H1 (cell line): ENCODE results near the gene HRCT1. TPM values are rescaled to one million over a fixed set of nuclear protein-coding genes. Genes with fewer than 3 reads are reported as not detected.
A peak's percentile ranks its signal among the peaks of the same experiment; 100 is the strongest.

Source experiments
- CTCF ChIA-PET: fragments of 300-600 bp; sonication (Branson Sonifier 250); formaldehyde crosslinking; loops from one replicate; lab custom pipeline; 2021; ENCODE audit not compliant: partially characterized antibody; lab: Charles Lee
- POLR2A ChIA-PET: fragments of 300-600 bp; sonication (Branson Sonifier 250); formaldehyde crosslinking; loops from one replicate; lab custom pipeline; 2021; ENCODE audit warnings: inconsistent platforms; ENCODE audit not compliant: partially characterized antibody; lab: Charles Lee
- DNase-seq, 2 experiments: peaks; one replicate each; pipeline versions ENCODE4 v3.0.0 to v3.0.0-alpha.2; 2010 to 2022; ENCODE audit warnings: low spot score in 2 of 2, low read depth in 1 of 2, mixed read lengths in 1 of 2
- FAIRE-seq: peaks from 2 replicates; lab custom pipeline; 2011; peaks lifted over from hg19 to GRCh38; lab: Jason Lieb, UNC
- H2AFZ ChIP-seq: 2 replicates; pipeline ENCODE4 v1.8.1; 2012; ENCODE audit warnings: low read length, inconsistent platforms
- H2AK5ac ChIP-seq: 2 replicates; pipeline ENCODE4 v1.6.1; 2013; ENCODE audit warnings: low read depth, low read length
- H2BK120ac ChIP-seq: replicated peaks from 2 replicates; pipeline ENCODE3; 2013; ENCODE audit warnings: low read depth, low read length, inconsistent platforms
- H2BK12ac ChIP-seq: 2 replicates; pipeline ENCODE4 v1.6.1; 2013; ENCODE audit warnings: low read depth, low read length
- H2BK15ac ChIP-seq: 2 replicates; pipeline ENCODE4 v1.6.1; 2013; ENCODE audit warnings: low read length
- H2BK20ac ChIP-seq: 2 replicates; pipeline ENCODE4 v1.6.1; 2013; ENCODE audit warnings: low read length
- H2BK5ac ChIP-seq: 2 replicates; pipeline ENCODE4 v1.6.1; 2013; ENCODE audit warnings: low read depth, low read length
- H3K14ac ChIP-seq: 2 replicates; pipeline ENCODE4 v1.6.1; 2013; ENCODE audit warnings: inconsistent platforms; ENCODE audit not compliant: insufficient read length
- H3K18ac ChIP-seq: 2 replicates; pipeline ENCODE4 v1.6.1; 2013; ENCODE audit warnings: low read length; ENCODE audit errors: extremely low read depth
- H3K23ac ChIP-seq: 2 replicates; pipeline ENCODE4 v1.6.1; 2013; ENCODE audit warnings: inconsistent platforms; ENCODE audit not compliant: insufficient read length
- H3K23me2 ChIP-seq: 2 replicates; pipeline ENCODE4 v1.6.1; 2013; ENCODE audit warnings: low read depth, low read length
- H3K27ac ChIP-seq: 2 replicates; pipeline ENCODE4 v1.6.1; 2011; ENCODE audit warnings: low read depth, low read length, inconsistent platforms
- H3K27me3 ChIP-seq, 4 experiments: replicated peaks in 1 of 4; 1 replicate in 1 of 4; 2 replicates in 3 of 4; pipeline versions ENCODE4 v1.6.1 to v1.8.1; 2011 to 2013; ENCODE audit warnings: low read length in 3 of 4, mild to moderate bottlenecking in 3 of 4, inconsistent platforms in 2 of 4, mixed read lengths in 2 of 4, moderate library complexity in 1 of 4; ENCODE audit not compliant: control insufficient read depth in 3 of 4, insufficient read depth in 3 of 4; ENCODE audit errors: extremely low read depth in 1 of 4
- H3K36me3 ChIP-seq, 4 experiments: 2 replicates each; pipeline versions ENCODE4 v1.6.1 to v1.8.1; 2011 to 2013; ENCODE audit warnings: mild to moderate bottlenecking in 4 of 4, low read length in 3 of 4, moderate library complexity in 2 of 4, control low read depth in 1 of 4, inconsistent platforms in 1 of 4; ENCODE audit not compliant: insufficient read depth in 4 of 4, control insufficient read depth in 2 of 4
- H3K4ac ChIP-seq: replicated peaks from 2 replicates; pipeline ENCODE3; 2013; ENCODE audit warnings: low read length, low read depth, mixed read lengths, inconsistent platforms; ENCODE audit not compliant: insufficient read length
- H3K4me1 ChIP-seq, 4 experiments: replicated peaks in 1 of 4; 1 replicate in 1 of 4; 2 replicates in 3 of 4; pipeline versions ENCODE4 v1.6.1 to v1.8.1; 2011 to 2013; ENCODE audit warnings: low read length in 3 of 4, inconsistent platforms in 2 of 4, mixed read lengths in 1 of 4; ENCODE audit not compliant: insufficient read depth in 4 of 4, control insufficient read depth in 3 of 4
- H3K4me2 ChIP-seq, 2 experiments: 2 replicates each; pipeline versions ENCODE4 v1.6.1 to v1.8.1; 2011 to 2013; ENCODE audit warnings: low read depth in 2 of 2, low read length in 2 of 2, control low read depth in 1 of 2, inconsistent platforms in 1 of 2, mild to moderate bottlenecking in 1 of 2; ENCODE audit not compliant: insufficient read depth in 1 of 2
- H3K4me3 ChIP-seq, 4 experiments: fragments of 200-600, 300-600 bp in 1 of 4; sonication (generic), shearing (Covaris generic), sonication (Bioruptor Twin) in 1 of 4; 2 replicates each; pipeline versions ENCODE4 v1.5.1 to v1.8.1; 2011 to 2016; ENCODE audit warnings: low read length in 4 of 4, low read depth in 3 of 4, control low read depth in 2 of 4, inconsistent platforms in 2 of 4, mild to moderate bottlenecking in 2 of 4, mixed read lengths in 1 of 4, moderate library complexity in 1 of 4; ENCODE audit not compliant: insufficient read depth in 2 of 4; ENCODE audit errors: extremely low read depth in 1 of 4
- H3K56ac ChIP-seq: replicated peaks from 2 replicates; pipeline ENCODE3; 2013; ENCODE audit warnings: low read depth, mild to moderate bottlenecking, mixed read lengths, low read length, inconsistent platforms; ENCODE audit not compliant: insufficient read length
- H3K79me1 ChIP-seq: 2 replicates; pipeline ENCODE4 v1.6.1; 2013; ENCODE audit warnings: low read depth, low read length, control low read depth
- H3K79me2 ChIP-seq, 2 experiments: 2 replicates each; pipeline versions ENCODE4 v1.6.1 to v1.8.1; 2012 to 2013; ENCODE audit warnings: low read length in 2 of 2, mild to moderate bottlenecking in 2 of 2, inconsistent platforms in 1 of 2; ENCODE audit not compliant: insufficient read depth in 2 of 2, control insufficient read depth in 1 of 2
- H3K9ac ChIP-seq, 4 experiments: replicated peaks in 1 of 4; 1 replicate in 1 of 4; 2 replicates in 3 of 4; pipeline versions ENCODE4 v1.6.1 to v1.8.1; 2011 to 2013; ENCODE audit warnings: low read depth in 3 of 4, low read length in 3 of 4, control low read depth in 2 of 4, mild to moderate bottlenecking in 2 of 4, moderate library complexity in 2 of 4, inconsistent platforms in 1 of 4; ENCODE audit errors: extremely low read depth in 1 of 4
- H3K9me3 ChIP-seq, 2 experiments: 2 replicates each; pipeline versions ENCODE4 v1.6.1 to v1.8.1; 2012 to 2013; ENCODE audit warnings: mild to moderate bottlenecking in 2 of 2, moderate library complexity in 2 of 2, control low read depth in 1 of 2, inconsistent platforms in 1 of 2, low read depth in 1 of 2, low read length in 1 of 2, mixed read lengths in 1 of 2; ENCODE audit not compliant: insufficient read depth in 2 of 2
- H4K20me1 ChIP-seq, 2 experiments: replicated peaks in 1 of 2; 2 replicates each; pipeline versions ENCODE3 to v1.8.1; 2011 to 2013; ENCODE audit warnings: inconsistent platforms in 2 of 2, low read length in 2 of 2, mild to moderate bottlenecking in 1 of 2; ENCODE audit not compliant: insufficient read depth in 2 of 2, control insufficient read depth in 1 of 2
- H4K5ac ChIP-seq: 2 replicates; pipeline ENCODE4 v1.6.1; 2013; ENCODE audit warnings: low read length, low read depth, mixed read lengths, inconsistent platforms; ENCODE audit not compliant: insufficient read length
- H4K8ac ChIP-seq: 2 replicates; pipeline ENCODE4 v1.8.0; 2013; ENCODE audit warnings: mild to moderate bottlenecking, moderate library complexity, low read length, inconsistent platforms; ENCODE audit not compliant: insufficient read depth; ENCODE audit errors: extremely low read depth
- H4K91ac ChIP-seq: replicated peaks from 2 replicates; pipeline ENCODE3; 2013; ENCODE audit warnings: low read length, mixed read lengths, inconsistent platforms; ENCODE audit not compliant: insufficient read length
- BCL11A ChIP-seq, 2 experiments: IDR thresholded peaks; one replicate each; pipeline ENCODE4 v1.6.1; 2011; ENCODE audit warnings: low read depth in 2 of 2, low read length in 2 of 2, mild to moderate bottlenecking in 2 of 2
- CBX5 ChIP-seq: fragments of 300-800, 300-1000 bp; sonication (generic); IDR thresholded peaks from 2 replicates; pipeline ENCODE4 v1.7.1; 2016; ENCODE audit warnings: antibody characterized with exemption, low read length, low read depth
- CEBPB ChIP-seq: IDR thresholded peaks from 2 replicates; pipeline ENCODE4 v1.6.1; 2012; ENCODE audit warnings: low read depth, low read length
- CHD2 ChIP-seq: IDR thresholded peaks from 2 replicates; pipeline ENCODE4 v1.6.1; 2012; ENCODE audit warnings: low read length, improper control_type of control experiment
- SP2 ChIP-seq: IDR thresholded peaks from 2 replicates; pipeline ENCODE4 v1.6.1; 2012; ENCODE audit warnings: mild to moderate bottlenecking, low read length, inconsistent platforms
- TAF7 ChIP-seq: optimal IDR thresholded peaks from 2 replicates; pipeline ENCODE3; 2011; ENCODE audit warnings: low read depth, mild to moderate bottlenecking, inconsistent platforms, low read length, moderate library complexity, borderline replicate concordance
- TBP ChIP-seq: IDR thresholded peaks from 2 replicates; pipeline ENCODE4 v1.6.1; 2011; ENCODE audit warnings: low read depth, low read length, improper control_type of control experiment
- ZNF274 ChIP-seq: IDR thresholded peaks from 2 replicates; pipeline ENCODE4 v1.7.0; 2012; ENCODE audit warnings: low read length, borderline replicate concordance; ENCODE audit errors: extremely low read depth
- WGBS, 2 experiments: shearing (Covaris generic) in 1 of 2; methylation state at CpG; one replicate each; pipeline versions ENCODE4 v1.1.6 to v1.1.7; 2013 to 2015; ENCODE audit warnings: low lambda C conversion rate in 2 of 2, mixed read lengths in 2 of 2, inconsistent platforms in 1 of 2, low coverage in 1 of 2, missing lambda C conversion rate in 1 of 2; ENCODE audit not compliant: insufficient replicate concordance in 2 of 2, insufficient coverage in 1 of 2, insufficient read length in 1 of 2; ENCODE audit errors: extremely low coverage in 1 of 2, missing lambda C conversion rate in 1 of 2; 5-methylcytosine and 5-hydroxymethylcytosine counted together
- polyA plus RNA-seq, 7 experiments: library from polyadenylated mRNA; depleted of rRNA in 3 of 7; stranded (reverse) in 5 of 7; unstranded in 2 of 7; fragments of >200 nt in 5 of 7; fragments of 200-250 nt in 2 of 7; gene quantifications; 1 replicate in 5 of 7; 2 replicates in 1 of 7; 4 replicates in 1 of 7; pipeline versions ENCODE4 v1.2.1 to v1.2.3, GENCODE V29; 2011 to 2013; ENCODE audit warnings: missing spikeins in 2 of 7, mixed read lengths in 2 of 7
- total RNA-seq: library from RNA; stranded (reverse); fragmentation: NEBNext Ultra II Directional; extraction: Animal tissue kit (Norgen Biotek cat#: 25700); gene quantifications from 2 replicates; pipeline ENCODE4 v1.2.1, GENCODE V29; 2021
- TF ChIP-seq, protein P1 (sequence below), 3 experiments: IDR thresholded peaks; 1 replicate in 2 of 3; 2 replicates in 1 of 3; pipeline versions ENCODE4 v1.5.1 to v1.6.1; 2011; ENCODE audit warnings: low read length in 3 of 3, mild to moderate bottlenecking in 3 of 3, inconsistent platforms in 2 of 3, low read depth in 1 of 3, moderate library complexity in 1 of 3; ENCODE audit not compliant: insufficient read depth in 1 of 3; ENCODE audit errors: control extremely low read depth in 1 of 3
- TF ChIP-seq, protein P2 (sequence below): IDR thresholded peaks from 2 replicates; pipeline ENCODE4 v1.6.1; 2011; ENCODE audit warnings: low read length, improper control_type of control experiment

HRCT1 gene
- total and polyA plus RNA-seq, 2 of the 8 experiments (the other 6 are each of a cell fraction or from before 2014, with no cell fraction given): not detected

DNA sequence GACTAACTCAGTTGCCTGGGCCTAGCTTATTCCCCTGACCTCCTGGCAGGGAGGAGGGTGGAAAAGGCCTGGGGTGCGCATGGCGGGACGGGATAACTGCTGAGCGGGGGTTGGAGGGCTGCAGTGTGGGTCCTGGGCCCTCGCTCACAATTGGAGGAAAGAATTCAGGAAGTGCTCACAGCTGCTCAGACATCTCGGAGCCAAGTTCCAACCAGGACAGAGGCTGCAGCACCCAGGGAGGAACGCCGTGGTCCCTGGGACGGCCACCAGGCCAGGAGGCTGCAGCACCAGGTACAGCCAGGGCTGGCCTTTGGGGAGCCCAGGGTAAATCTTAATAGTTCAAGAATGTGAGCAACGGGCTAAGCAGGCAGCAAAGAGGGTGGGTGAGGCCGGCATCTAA lies 3.3 kb downstream of the HRCT1 start, which contains the start of gene SPAAR:
Gene SPAAR (plus strand): TSS at position 217 of the 400 bp plus-strand sequence. CDS start 974 bp downstream, outside the sequence.
- Histone ChIP-seq H3K27me3 (peaks cover 0 to under 1% (median 0%) of the 10 kb centered on the region in 4 experiments; a peak in 2 of 7 replicates), H3K14ac (no peak within 1 kb of the TSS), H4K20me1 (no peaks in the 10 kb centered on the region), H2AK5ac (no peak within 1 kb of the TSS; the same call in 1 of the 2 replicates), H3K4me1 (peaks cover 9 to 33% (median 21%) of the 10 kb centered on the region in 4 experiments), H4K8ac (peak within 1 kb of the TSS; percentile 7), H2AFZ (peak within 1 kb of the TSS; percentile 66), H3K9me3 (no peaks in the 10 kb centered on the region), H3K4me2 (peak within 1 kb of the TSS; percentile 19 to 55; a peak in 3 of 4 replicates), H2BK120ac (peak within 1 kb of the TSS; percentile 47), H3K23ac (no peak within 1 kb of the TSS), H4K5ac (no peak within 1 kb of the TSS), H4K91ac (peak within 1 kb of the TSS; percentile 89), H3K36me3 (no peaks in the 10 kb centered on the region), H3K56ac (no peak within 1 kb of the TSS), H3K9ac (no peak within 1 kb of the TSS), H2BK12ac (peak within 1 kb of the TSS; percentile 89), H3K4me3 (0 out of 8 replicates have a peak within 1 kb of the TSS, but pooled peaks of 1 of the 4 experiments have one; percentile 1), H3K79me1 (0 out of 2 replicates have a peak, but pooled peaks cover 2% of the 10 kb centered on the region), H2BK20ac (peak within 1 kb of the TSS; percentile 66), H3K18ac (peak within 1 kb of the TSS; percentile 81; the same call in 1 of the 2 replicates), H3K79me2 (no peaks in the 10 kb centered on the region), H3K4ac (peak within 1 kb of the TSS; percentile 32), H3K27ac (no peak within 1 kb of the TSS), H2BK15ac (peak within 1 kb of the TSS; percentile 92), H2BK5ac (peak within 1 kb of the TSS; percentile 79; the same call in 1 of the 2 replicates), H3K23me2 (peaks cover 3% of the 10 kb centered on the region; the same call in 1 of the 2 replicates)
- DNase-seq (no peak), FAIRE-seq (no peak)
- 79% methylated on average over 11 of the region's 11 CpGs; no CpG with 5 or more reads in 1 of the 2 experiments for WGBS, 2 experiments
- POLR2A ChIA-PET: no interaction called here
- CTCF ChIA-PET: interaction anchor here (0.7 to 5.6 kb wide), 10 partner anchors 18 to 124 kb away, joined by 3 to 26 read pairs (median 4); no protein-coding TSS in a partner anchor
- TF ChIP-seq TAF7 (no peak), ZNF274 (no peak), BCL11A (IDR thresholded peaks at IDR 0.05; ENCODE audit: low read depth in 2 of 2, low read length in 2 of 2) (no peak), TBP (no peak), SP2 (no peak), CEBPB (no peak), CBX5 (no peak), CHD2 (no peak)
- TF ChIP-seq, protein P1, sequence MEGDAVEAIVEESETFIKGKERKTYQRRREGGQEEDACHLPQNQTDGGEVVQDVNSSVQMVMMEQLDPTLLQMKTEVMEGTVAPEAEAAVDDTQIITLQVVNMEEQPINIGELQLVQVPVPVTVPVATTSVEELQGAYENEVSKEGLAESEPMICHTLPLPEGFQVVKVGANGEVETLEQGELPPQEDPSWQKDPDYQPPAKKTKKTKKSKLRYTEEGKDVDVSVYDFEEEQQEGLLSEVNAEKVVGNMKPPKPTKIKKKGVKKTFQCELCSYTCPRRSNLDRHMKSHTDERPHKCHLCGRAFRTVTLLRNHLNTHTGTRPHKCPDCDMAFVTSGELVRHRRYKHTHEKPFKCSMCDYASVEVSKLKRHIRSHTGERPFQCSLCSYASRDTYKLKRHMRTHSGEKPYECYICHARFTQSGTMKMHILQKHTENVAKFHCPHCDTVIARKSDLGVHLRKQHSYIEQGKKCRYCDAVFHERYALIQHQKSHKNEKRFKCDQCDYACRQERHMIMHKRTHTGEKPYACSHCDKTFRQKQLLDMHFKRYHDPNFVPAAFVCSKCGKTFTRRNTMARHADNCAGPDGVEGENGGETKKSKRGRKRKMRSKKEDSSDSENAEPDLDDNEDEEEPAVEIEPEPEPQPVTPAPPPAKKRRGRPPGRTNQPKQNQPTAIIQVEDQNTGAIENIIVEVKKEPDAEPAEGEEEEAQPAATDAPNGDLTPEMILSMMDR (IDR thresholded peaks at IDR 0.05; ENCODE audit: control extremely low read depth in 1 of 3, insufficient read depth in 1 of 3, low read depth in 1 of 3, low read length in 3 of 3): no peak
- TF ChIP-seq, protein P2, sequence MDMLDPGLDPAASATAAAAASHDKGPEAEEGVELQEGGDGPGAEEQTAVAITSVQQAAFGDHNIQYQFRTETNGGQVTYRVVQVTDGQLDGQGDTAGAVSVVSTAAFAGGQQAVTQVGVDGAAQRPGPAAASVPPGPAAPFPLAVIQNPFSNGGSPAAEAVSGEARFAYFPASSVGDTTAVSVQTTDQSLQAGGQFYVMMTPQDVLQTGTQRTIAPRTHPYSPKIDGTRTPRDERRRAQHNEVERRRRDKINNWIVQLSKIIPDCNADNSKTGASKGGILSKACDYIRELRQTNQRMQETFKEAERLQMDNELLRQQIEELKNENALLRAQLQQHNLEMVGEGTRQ: no peak
